H9 (cell line): ENCODE results near the gene TMEM51. TPM values are rescaled to one million over a fixed set of nuclear protein-coding genes. Genes with fewer than 3 reads are reported as not detected.

Experiments used
- DNase-seq: peaks from one replicate; pipeline ENCODE4 v3.0.0-alpha.2; 2017
- H2AFZ ChIP-seq: one replicate; pipeline ENCODE4 v1.6.1; 2013; ENCODE audit warnings: mild to moderate bottlenecking, low read length, control low read depth, moderate library complexity
- H2AK5ac ChIP-seq: 2 replicates; pipeline ENCODE4 v1.6.1; 2013; ENCODE audit warnings: low read length, control low read depth, mixed read lengths; ENCODE audit not compliant: insufficient read length
- H2BK120ac ChIP-seq: one replicate; pipeline ENCODE4 v1.6.1; 2013; ENCODE audit warnings: low read depth, mild to moderate bottlenecking, low read length, control low read depth, inconsistent platforms; ENCODE audit not compliant: poor library complexity, severe bottlenecking
- H2BK12ac ChIP-seq: 2 replicates; pipeline ENCODE4 v1.6.1; 2013; ENCODE audit warnings: low read length, control low read depth, mixed read lengths, low read depth; ENCODE audit not compliant: insufficient read length
- H2BK15ac ChIP-seq: 2 replicates; pipeline ENCODE4 v1.6.1; 2013; ENCODE audit warnings: low read depth, low read length, control low read depth
- H2BK20ac ChIP-seq: one replicate; pipeline ENCODE4 v1.6.1; 2013; ENCODE audit warnings: low read depth, mild to moderate bottlenecking, low read length, control low read depth, inconsistent platforms; ENCODE audit not compliant: poor library complexity, severe bottlenecking
- H2BK5ac ChIP-seq: 2 replicates; pipeline ENCODE4 v1.6.1; 2013; ENCODE audit warnings: low read length, control low read depth, mixed read lengths; ENCODE audit not compliant: insufficient read length
- H3K14ac ChIP-seq: 2 replicates; pipeline ENCODE4 v1.6.1; 2013; ENCODE audit warnings: low read length, control low read depth; ENCODE audit not compliant: insufficient read depth
- H3K18ac ChIP-seq: 2 replicates; pipeline ENCODE4 v1.6.1; 2013; ENCODE audit warnings: low read depth, mild to moderate bottlenecking, mixed read lengths, low read length, control low read depth; ENCODE audit not compliant: insufficient read length
- H3K23ac ChIP-seq: 2 replicates; pipeline ENCODE4 v1.6.1; 2013; ENCODE audit warnings: low read length, control low read depth, mixed read lengths, low read depth; ENCODE audit not compliant: insufficient read length
- H3K23me2 ChIP-seq: 2 replicates; pipeline ENCODE4 v1.6.1; 2013; ENCODE audit warnings: low read depth, mild to moderate bottlenecking, mixed read lengths, low read length, control low read depth; ENCODE audit not compliant: insufficient read length, poor library complexity, severe bottlenecking
- H3K27ac ChIP-seq: 2 replicates; pipeline ENCODE4 v1.5.1; 2013; ENCODE audit warnings: low read length, control low read depth, mixed read lengths, low read depth; ENCODE audit not compliant: insufficient read length
- H3K27me3 ChIP-seq: 2 replicates; pipeline ENCODE4 v1.6.1; 2013; ENCODE audit warnings: low read length, control low read depth, inconsistent platforms; ENCODE audit not compliant: insufficient read depth
- H3K4ac ChIP-seq: 2 replicates; pipeline ENCODE4 v1.6.1; 2013; ENCODE audit warnings: low read depth, mild to moderate bottlenecking, control low read depth, inconsistent platforms, low read length, moderate library complexity
- H3K4me1 ChIP-seq: 2 replicates; pipeline ENCODE4 v1.6.1; 2013; ENCODE audit warnings: low read length, control low read depth, inconsistent platforms; ENCODE audit not compliant: insufficient read depth
- H3K4me2 ChIP-seq: 2 replicates; pipeline ENCODE4 v1.6.1; 2013; ENCODE audit warnings: low read length, control low read depth, mixed read lengths; ENCODE audit not compliant: insufficient read length, insufficient read depth
- H3K56ac ChIP-seq: 2 replicates; pipeline ENCODE4 v1.6.1; 2013; ENCODE audit warnings: low read depth, mild to moderate bottlenecking, mixed read lengths, low read length, control low read depth; ENCODE audit not compliant: insufficient read length
- H3K79me1 ChIP-seq: 2 replicates; pipeline ENCODE4 v1.6.1; 2013; ENCODE audit warnings: low read depth, mild to moderate bottlenecking, moderate library complexity, low read length, control low read depth, inconsistent platforms; ENCODE audit not compliant: insufficient read depth, poor library complexity, severe bottlenecking
- H3K79me2 ChIP-seq: 2 replicates; pipeline ENCODE4 v1.6.1; 2013; ENCODE audit warnings: low read length, control low read depth, inconsistent platforms; ENCODE audit not compliant: insufficient read depth
- H3K9ac ChIP-seq: 2 replicates; pipeline ENCODE4 v1.6.1; 2013; ENCODE audit warnings: low read length, control low read depth, mixed read lengths; ENCODE audit not compliant: insufficient read length; ENCODE audit errors: extremely low read depth
- H3K9me3 ChIP-seq: one replicate; pipeline ENCODE4 v1.6.1; 2013; ENCODE audit warnings: low read depth, low read length, inconsistent platforms; ENCODE audit not compliant: control insufficient read depth
- H3T11ph ChIP-seq: one replicate; pipeline ENCODE4 v1.6.1; 2013; ENCODE audit warnings: mild to moderate bottlenecking, low read length, control low read depth, inconsistent platforms
- H4K20me1 ChIP-seq: one replicate; pipeline ENCODE4 v1.6.1; 2013; ENCODE audit not compliant: control insufficient read depth, insufficient read length, insufficient read depth
- H4K5ac ChIP-seq: 2 replicates; pipeline ENCODE4 v1.6.1; 2013; ENCODE audit warnings: low read depth, mild to moderate bottlenecking, mixed read lengths, low read length, control low read depth; ENCODE audit not compliant: insufficient read length
- H4K8ac ChIP-seq: replicated peaks from 2 replicates; pipeline ENCODE4 v1.6.1; 2013; ENCODE audit warnings: low read length, control low read depth, mixed read lengths, low read depth; ENCODE audit not compliant: insufficient read length
- H4K91ac ChIP-seq: 2 replicates; pipeline ENCODE4 v1.6.1; 2013; ENCODE audit warnings: low read depth, mild to moderate bottlenecking, moderate library complexity, mixed read lengths, low read length, control low read depth; ENCODE audit not compliant: insufficient read length
- H3K27ac Mint-ChIP-seq, 3 experiments: 2 replicates in 2 of 3; 3 replicates in 1 of 3; pipeline ENCODE4 v1.8.0; 2020 to 2021; ENCODE audit warnings: mixed read lengths in 3 of 3, mild to moderate bottlenecking in 1 of 3, moderate library complexity in 1 of 3
- H3K27me3 Mint-ChIP-seq: 2 replicates; pipeline ENCODE4 v1.8.0; 2021; ENCODE audit warnings: low read depth, mild to moderate bottlenecking, moderate library complexity, mixed read lengths
- H3K36me3 Mint-ChIP-seq, 3 experiments: 2 replicates in 2 of 3; 3 replicates in 1 of 3; pipeline ENCODE4 v1.8.0; 2020 to 2021; ENCODE audit warnings: low read depth in 3 of 3, mixed read lengths in 3 of 3; ENCODE audit not compliant: insufficient read depth in 1 of 3
- H3K4me1 Mint-ChIP-seq, 2 experiments: 2 replicates each; pipeline ENCODE4 v1.8.0; 2020; ENCODE audit warnings: mixed read lengths in 2 of 2
- H3K4me3 Mint-ChIP-seq, 2 experiments: 2 replicates in 1 of 2; 3 replicates in 1 of 2; pipeline ENCODE4 v1.8.0; 2020 to 2021; ENCODE audit warnings: mild to moderate bottlenecking in 2 of 2, mixed read lengths in 2 of 2, moderate library complexity in 1 of 2
- H3K9me3 Mint-ChIP-seq, 2 experiments: 2 replicates in 1 of 2; 3 replicates in 1 of 2; pipeline ENCODE4 v1.8.0; 2020; ENCODE audit warnings: mild to moderate bottlenecking in 2 of 2, mixed read lengths in 2 of 2, moderate library complexity in 1 of 2
- WGBS: extraction: QIAGEN DNeasy Blood & Tissue Kit; methylation state at CpG from one replicate; pipeline ENCODE4 v1.1.7; 2013; ENCODE audit warnings: missing lambda C conversion rate, low lambda C conversion rate, mixed read lengths; ENCODE audit not compliant: insufficient read length; ENCODE audit errors: extremely low coverage; 5-methylcytosine and 5-hydroxymethylcytosine counted together
- total RNA-seq: library from RNA; stranded (reverse); gene quantifications from 2 replicates; pipeline ENCODE4 v1.2.1, GENCODE V29; 2021
- TF ChIP-seq, protein P1 (sequence below): fragments of 200-600 bp; sonication (generic); conservative IDR thresholded peaks from 3 replicates; pipeline ENCODE4 v1.8.0; 2021; ENCODE audit warnings: antibody characterized with exemption, mild to moderate bottlenecking

The TMEM51 gene
- total RNA-seq, 1 experiment from 2014 or later: 4.6 TPM

DNA sequence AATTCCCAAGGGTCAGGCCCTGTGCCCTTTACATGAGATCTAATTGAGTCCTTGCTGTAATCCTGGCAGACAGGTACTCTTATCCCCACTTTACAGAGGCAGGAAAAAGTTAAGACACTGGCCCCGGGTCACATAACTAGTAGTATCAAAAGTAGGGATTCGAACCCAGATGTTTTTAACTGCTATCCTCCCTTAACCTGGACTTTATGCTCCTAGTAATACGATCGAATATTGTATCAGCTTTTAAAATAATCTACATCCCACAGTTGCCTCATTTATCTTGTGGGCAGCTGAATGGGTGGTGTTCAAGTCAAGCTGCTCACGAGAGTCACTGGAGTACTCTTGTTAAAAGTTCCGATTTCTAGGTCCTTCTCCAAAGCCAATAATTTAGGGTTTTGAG, 25.5 kb upstream of the TMEM51 start:
- Mint-ChIP-seq H3K9me3 (peaks cover 13 to 19% of the 10 kb centered on the region in 2 experiments), H3K36me3 (peaks cover 5 to 10% (median 8%) of the 10 kb centered on the region in 3 experiments; a peak in 5 of 7 replicates), H3K27me3 (peaks cover 13% of the 10 kb centered on the region), H3K4me1 (peaks cover 3 to 4% of the 10 kb centered on the region in 2 experiments; a peak in 3 of 4 replicates), H3K4me3 (no peak overlapping the region), H3K27ac (no peak overlapping the region)
- no peak overlapping the region for H3T11ph ChIP-seq
- H3K14ac ChIP-seq: no peak overlapping the region
- no peak overlapping the region for H4K8ac ChIP-seq
- no peaks in the 10 kb centered on the region for H3K23me2 ChIP-seq
- no peaks in the 10 kb centered on the region for H3K79me1 ChIP-seq
- H2BK120ac ChIP-seq: no peak overlapping the region
- H2AFZ ChIP-seq: no peak overlapping the region
- H3K79me2 ChIP-seq: no peaks in the 10 kb centered on the region
- H3K23ac ChIP-seq: no peak overlapping the region
- no peak overlapping the region for H2BK15ac ChIP-seq
- H3K9ac ChIP-seq: no peak overlapping the region
- no peak overlapping the region for H4K91ac ChIP-seq
- no peaks in the 10 kb centered on the region for H3K27me3 ChIP-seq
- no peak overlapping the region for H3K4ac ChIP-seq
- no peaks in the 10 kb centered on the region for H4K20me1 ChIP-seq
- no peak overlapping the region for H3K27ac ChIP-seq
- TF ChIP-seq, protein P1, sequence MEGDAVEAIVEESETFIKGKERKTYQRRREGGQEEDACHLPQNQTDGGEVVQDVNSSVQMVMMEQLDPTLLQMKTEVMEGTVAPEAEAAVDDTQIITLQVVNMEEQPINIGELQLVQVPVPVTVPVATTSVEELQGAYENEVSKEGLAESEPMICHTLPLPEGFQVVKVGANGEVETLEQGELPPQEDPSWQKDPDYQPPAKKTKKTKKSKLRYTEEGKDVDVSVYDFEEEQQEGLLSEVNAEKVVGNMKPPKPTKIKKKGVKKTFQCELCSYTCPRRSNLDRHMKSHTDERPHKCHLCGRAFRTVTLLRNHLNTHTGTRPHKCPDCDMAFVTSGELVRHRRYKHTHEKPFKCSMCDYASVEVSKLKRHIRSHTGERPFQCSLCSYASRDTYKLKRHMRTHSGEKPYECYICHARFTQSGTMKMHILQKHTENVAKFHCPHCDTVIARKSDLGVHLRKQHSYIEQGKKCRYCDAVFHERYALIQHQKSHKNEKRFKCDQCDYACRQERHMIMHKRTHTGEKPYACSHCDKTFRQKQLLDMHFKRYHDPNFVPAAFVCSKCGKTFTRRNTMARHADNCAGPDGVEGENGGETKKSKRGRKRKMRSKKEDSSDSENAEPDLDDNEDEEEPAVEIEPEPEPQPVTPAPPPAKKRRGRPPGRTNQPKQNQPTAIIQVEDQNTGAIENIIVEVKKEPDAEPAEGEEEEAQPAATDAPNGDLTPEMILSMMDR: no peak
- no peaks in the 10 kb centered on the region for H3K9me3 ChIP-seq
- H4K5ac ChIP-seq: no peak overlapping the region
- H3K56ac ChIP-seq: no peak overlapping the region
- no peak overlapping the region for H2BK5ac ChIP-seq
- H2BK20ac ChIP-seq: no peak overlapping the region
- no peak overlapping the region for H2AK5ac ChIP-seq
- H3K4me1 ChIP-seq: no peaks in the 10 kb centered on the region
- DNase-seq: no peak
- H3K18ac ChIP-seq: no peak overlapping the region
- H2BK12ac ChIP-seq: no peak overlapping the region
- H3K4me2 ChIP-seq: no peak overlapping the region
- no CpG with 5 or more reads among the region's 6 CpGs for WGBS
